Activated effector memory CD4-positive, alpha-beta T cell treated with anti-CD3 and anti-CD28 coated beads, Interleukin-2, amount 50 U/mL, for 16 hours (primary cell): ENCODE results near the gene ARSB.

ENCODE experiments used
- DNase-seq: peaks from one replicate; pipeline ENCODE4 v3.0.0-alpha.2; 2020

The ARSB gene

DNA sequence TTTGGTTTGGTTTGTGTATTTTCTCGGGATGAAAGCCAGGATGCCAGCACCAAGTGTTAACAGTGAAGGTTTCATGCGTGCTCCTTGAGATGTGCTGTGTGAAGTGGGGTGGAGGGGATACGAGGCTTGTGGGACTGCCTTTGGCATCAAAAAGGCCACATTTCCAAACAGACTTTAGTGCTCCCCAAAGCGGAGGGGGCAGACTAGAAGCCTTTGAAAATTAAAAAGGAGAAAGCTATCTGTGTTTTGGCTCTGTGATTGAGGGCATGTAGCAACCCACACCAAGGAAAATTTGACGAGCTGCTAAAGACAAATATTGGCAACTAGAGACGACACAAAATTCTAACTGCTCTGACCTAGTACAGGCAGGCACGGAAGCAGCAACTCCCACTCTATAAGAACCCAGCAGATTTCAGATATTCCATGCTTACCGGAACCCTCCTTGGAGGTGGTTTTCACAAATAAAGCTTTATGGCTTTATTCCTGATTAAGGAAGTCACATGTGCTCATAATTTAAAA is 154.5 kb downstream of the ARSB start:
- no peak for DNase-seq

GRCh38 chr5:78829811-78830527 is 155.1 kb downstream of the ARSB start:
- DNase-seq, result no peak

DNA sequence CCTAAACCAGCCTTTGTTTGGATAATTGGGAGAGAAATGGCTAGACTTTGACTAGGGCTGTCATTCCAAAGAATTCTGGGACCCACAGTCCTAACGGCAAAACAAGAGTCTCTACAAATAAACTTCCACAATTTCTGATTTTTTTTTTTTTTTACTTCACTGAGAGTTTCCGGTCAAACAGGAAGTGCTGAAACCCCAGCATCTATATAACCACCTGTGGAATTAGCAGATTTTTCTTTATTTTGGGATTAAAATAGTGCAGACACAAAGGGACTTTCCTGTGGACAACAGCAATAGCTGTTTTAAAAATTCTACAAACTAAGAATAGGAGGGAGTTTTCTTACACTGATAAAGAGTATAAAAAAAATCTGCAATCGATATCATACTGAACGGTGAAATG is 157.4 kb downstream of the ARSB start:
- no peak for DNase-seq

DNA sequence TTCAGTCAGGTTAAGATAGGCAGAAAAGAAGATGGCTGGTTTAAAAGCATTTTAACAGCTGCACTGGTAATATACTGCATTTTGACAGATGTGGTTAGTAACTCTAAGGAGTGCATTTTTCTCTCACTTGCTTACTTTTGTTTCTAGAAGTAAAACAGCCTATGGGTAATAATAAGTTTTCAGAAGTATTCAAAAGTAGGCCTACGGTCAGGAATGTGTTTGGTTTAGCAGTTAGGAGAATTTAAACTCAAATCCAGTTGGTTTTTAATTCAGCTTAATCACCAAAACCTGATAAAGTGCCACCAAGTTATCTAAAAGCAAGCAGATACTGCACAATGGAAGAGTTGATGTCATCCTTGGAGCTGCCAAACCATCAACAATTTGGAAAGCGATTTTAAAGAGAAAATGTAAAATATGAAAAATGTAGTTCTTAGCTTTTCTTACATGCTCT is 160.3 kb downstream of the ARSB start:
- no peak for DNase-seq

DNA sequence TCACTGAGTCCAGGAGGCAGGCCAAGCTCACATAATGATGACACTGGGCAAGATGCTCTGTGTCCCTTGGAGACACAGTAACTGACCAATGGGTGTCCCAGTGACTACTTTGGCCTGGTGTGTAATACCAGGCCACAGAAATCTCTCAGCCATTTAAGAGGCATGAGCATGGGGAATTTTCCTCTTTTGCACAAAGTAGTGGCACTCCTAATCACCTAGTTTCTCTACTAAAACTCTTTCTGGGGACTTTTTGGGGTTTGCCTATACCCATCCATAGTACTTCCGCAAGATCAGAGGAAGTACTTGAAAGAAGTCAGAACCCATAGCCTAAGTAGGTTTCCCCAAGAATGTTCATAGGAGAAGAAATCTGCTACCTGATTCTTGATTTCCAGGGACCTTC is 161.9 kb downstream of the ARSB start:
- no peak for DNase-seq

DNA sequence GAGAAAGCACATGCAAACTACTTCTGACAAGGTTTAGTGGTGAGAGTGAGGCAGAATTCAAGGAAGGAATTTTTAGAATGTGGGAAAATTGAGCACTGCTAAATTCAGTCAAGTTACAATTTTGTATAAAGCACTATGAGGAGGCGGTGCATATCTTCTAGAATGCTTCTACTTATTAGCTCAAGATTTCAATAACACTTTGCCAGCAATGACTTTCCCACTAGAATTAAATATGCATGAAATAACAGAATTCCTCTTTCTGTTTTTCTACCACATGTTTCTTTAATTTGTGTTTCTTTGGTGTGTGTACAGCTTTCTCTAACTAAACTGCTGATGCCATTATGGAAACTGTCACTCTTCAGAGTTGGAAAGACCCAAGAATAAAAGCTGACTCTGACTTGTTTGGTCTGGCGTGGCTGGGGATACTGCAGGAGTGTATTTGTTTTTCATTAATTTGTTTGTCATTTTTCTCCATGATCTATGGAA is 163.5 kb downstream of the ARSB start:
- no peak for DNase-seq

GRCh38 chr5:78819707-78820106 is 165.4 kb downstream of the ARSB start:
- no peak for DNase-seq

DNA sequence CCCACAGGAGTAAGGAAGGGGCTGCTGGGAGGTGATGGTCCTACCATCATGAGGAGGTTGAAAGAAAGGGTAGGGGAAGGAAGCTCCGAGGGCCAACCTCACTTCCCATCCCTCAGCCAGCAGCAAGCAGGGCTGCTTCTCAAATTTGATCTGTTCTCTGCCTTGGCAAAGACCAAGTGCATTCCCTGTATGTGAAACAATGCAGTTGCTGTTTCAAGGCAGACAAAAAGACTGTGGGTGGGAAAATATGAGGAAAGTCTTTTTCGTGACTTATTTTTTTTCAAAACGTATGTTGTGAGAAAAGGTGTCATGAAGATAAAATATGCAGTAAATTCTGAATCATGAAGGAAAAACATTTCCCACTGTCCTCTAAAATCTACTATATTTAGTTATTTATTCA is 165.9 kb downstream of the ARSB start:
- DNase-seq, result no peak

DNA sequence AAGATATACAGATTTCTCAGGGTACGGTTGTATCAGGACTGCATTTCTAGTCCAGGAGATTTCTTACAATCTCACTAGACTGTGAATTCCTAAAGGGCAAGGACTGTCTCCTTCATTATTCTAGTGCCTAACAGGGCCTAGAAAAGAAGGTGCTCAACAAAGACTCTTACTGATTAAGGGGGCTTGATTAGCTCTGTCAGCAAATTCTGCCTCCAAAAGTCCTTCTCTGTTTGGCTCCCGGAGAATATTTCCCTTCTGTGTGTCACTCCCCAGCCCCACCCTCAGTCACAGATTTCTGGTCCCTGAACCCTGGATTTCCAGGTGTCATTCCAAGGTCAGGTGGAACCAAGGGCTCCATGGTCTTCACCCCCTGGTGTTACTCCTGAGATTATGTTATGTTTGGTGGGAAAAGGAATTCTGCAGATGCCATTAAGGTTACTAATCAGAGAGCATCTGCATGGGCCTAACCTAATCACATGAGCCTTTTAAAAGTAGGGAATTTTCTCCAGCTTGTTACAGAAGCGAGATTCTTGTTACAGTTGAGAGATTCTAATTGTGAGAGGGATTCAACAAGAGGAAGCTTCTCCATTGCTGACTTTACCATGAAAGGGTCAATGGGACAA is 168.9 kb downstream of the ARSB start:
- DNase-seq, result no peak

DNA sequence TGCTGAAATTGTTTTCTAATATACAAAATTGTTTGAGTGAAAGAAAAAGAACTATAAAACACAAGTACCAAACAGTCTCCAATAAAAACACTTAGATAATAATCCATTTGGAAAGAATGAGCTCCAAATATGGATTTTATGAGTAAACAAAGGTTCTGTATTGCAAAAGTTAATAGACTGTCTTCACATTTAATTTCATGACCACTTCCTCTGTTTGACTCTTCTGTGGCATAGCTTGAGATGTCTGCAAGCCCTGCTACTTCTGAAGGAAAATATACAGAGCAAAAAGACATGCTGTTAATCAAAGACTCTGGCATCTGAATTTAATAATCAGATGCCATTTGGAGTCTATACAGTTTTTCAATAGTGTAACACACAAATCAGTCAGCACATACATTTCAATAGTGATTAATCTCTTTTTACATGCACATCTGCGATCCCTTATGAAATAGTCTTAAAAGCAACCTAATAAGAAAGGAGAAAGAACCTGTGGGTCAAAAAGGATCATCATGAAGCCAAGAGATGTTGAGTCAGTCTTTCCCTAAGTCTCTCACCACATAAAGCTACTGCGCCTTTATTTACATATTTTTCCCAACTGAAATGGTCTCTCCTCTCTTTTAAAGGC is 171.1 kb downstream of the ARSB start:
- DNase-seq, result no peak

DNA sequence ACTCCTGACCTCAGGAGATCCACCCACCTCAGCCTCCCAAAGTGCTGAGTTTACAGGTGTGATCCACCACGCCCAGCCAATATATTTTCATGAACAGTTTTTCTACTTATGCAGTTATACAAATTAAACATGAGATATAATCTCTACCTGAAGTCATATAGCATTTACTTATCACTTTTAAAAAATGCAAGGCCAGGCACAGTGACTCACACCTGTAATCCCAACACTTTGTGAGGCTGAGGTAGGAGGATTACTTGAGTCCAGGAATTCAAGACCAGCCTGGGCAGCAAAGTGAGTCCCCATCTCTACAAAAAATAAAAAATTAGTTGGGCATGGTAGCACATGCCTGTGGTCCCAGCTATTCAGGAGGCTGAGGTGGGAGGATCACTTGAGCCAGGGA is 171.8 kb downstream of the ARSB start:
- no peak for DNase-seq

DNA sequence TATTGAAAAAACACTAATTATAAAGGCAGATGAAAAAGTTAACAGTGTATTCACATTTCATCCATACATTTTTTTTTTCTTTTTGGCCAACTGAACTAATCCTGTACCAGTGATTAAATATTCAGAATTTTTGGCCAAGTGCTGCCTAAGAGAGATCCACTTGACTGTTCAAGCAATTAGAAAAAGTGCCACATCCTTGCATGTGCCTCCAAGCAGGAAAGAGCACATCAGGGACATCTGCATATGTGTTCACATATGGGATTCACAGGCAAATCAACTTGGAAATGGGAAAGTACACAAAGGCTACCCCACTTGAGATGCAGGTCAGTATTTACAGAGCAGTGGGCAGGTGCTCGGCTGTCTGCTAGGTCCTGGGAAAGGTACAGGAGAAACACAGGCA is 173.2 kb downstream of the ARSB start:
- DNase-seq, result no peak

GRCh38 chr5:78811121-78811817 is 173.8 kb downstream of the ARSB start:
- no peak for DNase-seq

- DNase-seq, result no peak
Observed at GRCh38 chr5:78810098-78810920, 174.8 kb downstream of the ARSB start.

DNA sequence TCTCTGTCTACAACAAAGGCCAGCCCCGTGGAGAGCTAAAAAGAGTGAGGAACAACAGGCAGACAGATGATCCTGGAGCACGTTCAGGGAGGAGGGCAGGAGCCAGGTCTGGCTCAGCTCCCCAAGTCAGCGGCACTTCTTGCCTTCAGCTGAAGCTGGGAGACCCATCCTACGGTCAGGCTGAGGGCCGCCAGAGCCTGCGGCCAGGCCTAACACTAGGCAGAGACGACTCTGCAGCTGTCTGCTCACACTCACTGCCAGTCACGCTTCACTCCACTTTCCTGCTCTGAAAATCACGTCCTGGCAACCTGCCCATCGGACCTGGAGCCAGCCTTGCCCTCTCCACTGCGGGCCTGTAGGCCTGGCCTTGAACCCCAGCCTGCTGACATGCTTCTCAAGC is 175.7 kb downstream of the ARSB start:
- DNase-seq, result no peak

DNA sequence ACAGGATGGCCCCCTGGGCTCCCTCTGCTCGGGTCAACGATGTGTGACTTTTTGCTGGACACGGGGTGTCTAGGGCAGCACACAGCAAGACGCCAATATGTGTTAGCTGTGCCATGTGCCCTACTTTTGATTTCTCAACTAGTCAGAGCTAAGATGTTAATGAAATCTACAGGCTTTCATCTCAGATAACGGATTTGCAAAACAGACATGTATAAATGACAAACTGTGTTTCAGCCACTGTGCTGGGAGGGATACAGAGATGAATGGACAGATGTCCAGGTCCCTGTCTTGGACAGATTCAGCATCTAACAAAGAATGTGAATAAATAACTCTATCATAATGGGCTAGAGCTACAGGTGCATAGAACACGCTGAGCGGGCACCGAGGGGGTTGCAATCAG is 176.3 kb downstream of the ARSB start:
- no peak for DNase-seq

DNA sequence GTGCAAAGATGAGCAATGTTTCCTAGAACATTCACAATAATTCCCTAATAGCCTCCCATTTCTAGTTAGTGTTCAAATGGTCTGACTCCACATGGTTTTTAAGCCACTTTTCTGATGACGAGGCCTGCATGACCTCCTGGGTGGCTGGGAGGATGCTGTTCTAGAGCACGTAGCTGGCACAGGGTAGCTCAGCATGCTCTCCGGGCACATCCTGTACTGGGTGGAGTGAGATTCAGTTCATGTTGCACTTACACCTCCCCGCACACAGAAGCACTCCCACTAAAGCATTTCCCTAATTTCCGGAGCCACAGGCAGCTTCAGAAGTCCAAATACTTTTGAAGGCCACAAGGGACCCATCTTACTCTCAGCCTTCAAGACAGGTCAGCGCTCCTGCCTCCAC is 176.7 kb downstream of the ARSB start:
- DNase-seq, result no peak

GRCh38 chr5:78806544-78806943 is 178.6 kb downstream of the ARSB start:
- DNase-seq, result no peak

GRCh38 chr5:78805474-78806124 is 179.5 kb downstream of the ARSB start:
- DNase-seq, result no peak

GRCh38 chr5:78804995-78805394 is 180.1 kb downstream of the ARSB start:
- DNase-seq, result no peak

DNA sequence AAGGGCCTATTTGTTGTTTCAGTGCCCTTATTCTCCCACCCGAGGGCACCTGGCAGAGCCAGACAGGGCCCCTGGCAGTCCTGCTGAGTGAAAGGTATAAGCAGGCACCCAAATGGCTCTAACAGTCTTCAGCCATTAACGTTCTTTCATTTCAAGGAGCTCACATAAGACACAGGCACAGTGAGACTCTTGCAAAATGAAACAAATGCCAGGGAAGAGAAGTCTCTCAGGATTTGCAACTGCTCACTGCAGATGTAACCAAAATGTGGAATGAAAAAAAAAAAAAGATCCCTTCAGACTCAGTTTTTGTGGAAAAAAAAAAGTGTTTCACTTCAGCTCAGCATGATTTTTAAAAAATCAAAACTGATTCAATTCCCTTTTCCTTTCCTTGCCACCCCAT is 181.2 kb downstream of the ARSB start:
- no peak for DNase-seq

DNA sequence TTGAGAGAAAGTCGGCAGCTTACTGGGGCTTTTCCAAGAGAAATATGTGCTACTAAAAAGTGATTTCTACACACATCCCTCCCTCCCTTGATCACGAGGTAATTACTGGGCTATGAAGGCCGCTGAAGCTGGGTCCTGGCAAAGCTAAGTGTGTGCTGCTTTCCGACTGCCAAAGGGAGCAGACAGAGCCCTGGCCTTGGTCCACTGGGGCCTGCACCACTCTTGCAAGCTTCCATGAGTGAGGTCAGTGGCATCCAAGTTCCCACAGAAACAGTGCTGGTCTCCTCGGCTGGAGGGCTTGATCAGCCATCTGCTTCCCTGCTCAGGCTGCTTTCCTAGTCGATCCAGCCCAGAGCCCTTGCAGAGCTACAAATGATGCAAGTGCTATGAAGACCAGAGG is 181.8 kb downstream of the ARSB start:
- DNase-seq, result no peak
